Measurements from ENCODE around the gene PGPEP1. TPM values are rescaled to one million over a fixed set of nuclear protein-coding genes. Genes with fewer than 3 reads are reported as not detected.
A peak's percentile ranks its signal among the peaks of the same experiment; 100 is the strongest.

PGPEP1 gene
- total and polyA plus RNA-seq, 4 donors: 13.0 to 41.6 (median 15.0) TPM

- ATAC-seq (ENCODE audit: insufficient read depth, low FRiP score): no peak
- Histone ChIP-seq H3K9me3 (ENCODE audit: control insufficient read depth in 4 of 4, insufficient read depth in 3 of 4, low read length in 3 of 4) (no peaks in the 10 kb centered on the region), H3K4me3 (no peak overlapping the region), H3K9ac (ENCODE audit: insufficient read depth in 1 of 2, low read length in 2 of 2) (no peak overlapping the region), H3K4me1 (ENCODE audit: control insufficient read depth in 5 of 5, insufficient read depth in 5 of 5, low read length in 5 of 5) (peaks cover 0 to 32% (median 13%) of the 10 kb centered on the region in 5 donors), H3K36me3 (ENCODE audit: control insufficient read depth in 4 of 4, insufficient read depth in 4 of 4, low read length in 4 of 4) (peaks cover 0 to 32% (median 8%) of the 10 kb centered on the region in 4 donors), H3K27me3 (ENCODE audit: control insufficient read depth in 3 of 3, insufficient read depth in 3 of 3, low read length in 2 of 3) (no peaks in the 10 kb centered on the region), H3K27ac (ENCODE audit: low read depth in 1 of 2, low read length in 1 of 2) (peak overlapping the region in 1 of 2 donors; percentile 61)
- TF ChIP-seq CTCF (IDR thresholded peaks at IDR 0.05; ENCODE audit: control extremely low read depth, extremely low read depth): no peak
- DNase-seq: peak in 1 of 3 donors; percentile 53
- WGBS, 2 donors: 62 to 72% methylated on average over 14 of the region's 14 CpGs
Observed at GRCh38 chr19:18306888-18307260, 33.5 kb upstream of the PGPEP1 start.

- Histone ChIP-seq H3K27me3 (ENCODE audit: control insufficient read depth in 3 of 3, insufficient read depth in 3 of 3, low read length in 2 of 3) (no peaks in the 10 kb centered on the region), H3K27ac (ENCODE audit: low read depth in 1 of 2, low read length in 1 of 2) (peak overlapping the region in 1 of 2 donors; percentile 20), H3K9ac (ENCODE audit: insufficient read depth in 1 of 2, low read length in 2 of 2) (no peak overlapping the region), H3K9me3 (ENCODE audit: control insufficient read depth in 4 of 4, insufficient read depth in 3 of 4, low read length in 3 of 4) (no peaks in the 10 kb centered on the region), H3K36me3 (ENCODE audit: control insufficient read depth in 4 of 4, insufficient read depth in 4 of 4, low read length in 4 of 4) (peaks cover 0 to 36% (median 10%) of the 10 kb centered on the region in 4 donors), H3K4me3 (no peak overlapping the region), H3K4me1 (ENCODE audit: control insufficient read depth in 5 of 5, insufficient read depth in 5 of 5, low read length in 5 of 5) (peaks cover 0 to 32% (median 13%) of the 10 kb centered on the region in 5 donors)
- TF ChIP-seq CTCF (IDR thresholded peaks at IDR 0.05; ENCODE audit: control extremely low read depth, extremely low read depth): no peak
- DNase-seq (no peak), ATAC-seq (ENCODE audit: insufficient read depth, low FRiP score) (no peak)
- 72 to 85% methylated on average over 19 of the region's 19 CpGs for WGBS, 2 donors
Observed at GRCh38 chr19:18307271-18307681, 33.1 kb upstream of the PGPEP1 start.

GRCh38 chr19:18308051-18308947 lies 32.1 kb upstream of the PGPEP1 start:
- Histone ChIP-seq H3K27ac (ENCODE audit: low read depth in 1 of 2, low read length in 1 of 2) (peak overlapping the region in 1 of 2 donors; percentile 20), H3K36me3 (ENCODE audit: control insufficient read depth in 4 of 4, insufficient read depth in 4 of 4, low read length in 4 of 4) (peaks cover 0 to 39% (median 12%) of the 10 kb centered on the region in 4 donors), H3K9ac (ENCODE audit: insufficient read depth in 1 of 2, low read length in 2 of 2) (no peak overlapping the region), H3K27me3 (ENCODE audit: control insufficient read depth in 3 of 3, insufficient read depth in 3 of 3, low read length in 2 of 3) (no peaks in the 10 kb centered on the region), H3K4me3 (no peak overlapping the region), H3K4me1 (ENCODE audit: control insufficient read depth in 5 of 5, insufficient read depth in 5 of 5, low read length in 5 of 5) (peaks cover 0 to 30% (median 13%) of the 10 kb centered on the region in 5 donors), H3K9me3 (ENCODE audit: control insufficient read depth in 4 of 4, insufficient read depth in 3 of 4, low read length in 3 of 4) (no peaks in the 10 kb centered on the region)
- DNase-seq (no peak), ATAC-seq (ENCODE audit: insufficient read depth, low FRiP score) (no peak)
- TF ChIP-seq CTCF (IDR thresholded peaks at IDR 0.05; ENCODE audit: control extremely low read depth, extremely low read depth): no peak
- WGBS, 2 donors: 88 to 90% methylated on average over 20 of the region's 20 CpGs

Data from lung (tissue), 12 donors.